KMS-11 (cell line): Measurements from ENCODE around the gene RPS29.

Experiments used
- H2AFZ ChIP-seq: fragments of 200-600 bp; sonication (generic); 2 replicates; pipeline ENCODE4 v1.6.1; 2016; ENCODE audit warnings: antibody characterized with exemption, mixed run types, low read depth
- H3K27ac ChIP-seq: fragments of 200-600 bp; sonication (generic); 2 replicates; pipeline ENCODE4 v1.6.1; 2016; ENCODE audit warnings: mild to moderate bottlenecking, mixed run types
- H3K27me3 ChIP-seq: fragments of 200-600 bp; sonication (generic); 2 replicates; pipeline ENCODE4 v1.6.1; 2017; ENCODE audit warnings: mild to moderate bottlenecking, low read depth, mixed run types, moderate library complexity; ENCODE audit not compliant: insufficient read depth
- H3K36me3 ChIP-seq: fragments of 200-600 bp; sonication (generic); 2 replicates; pipeline ENCODE4 v1.6.1; 2017; ENCODE audit warnings: mild to moderate bottlenecking, mixed run types; ENCODE audit not compliant: insufficient read depth
- H3K4me1 ChIP-seq: fragments of 200-600 bp; sonication (generic); 2 replicates; pipeline ENCODE4 v1.6.1; 2016; ENCODE audit warnings: mild to moderate bottlenecking, low read depth, mixed run types; ENCODE audit not compliant: poor library complexity, severe bottlenecking
- H3K4me2 ChIP-seq: fragments of 200-600 bp; sonication (generic); 2 replicates; pipeline ENCODE4 v1.7.0; 2016; ENCODE audit warnings: mild to moderate bottlenecking, mixed run types
- H3K4me3 ChIP-seq: fragments of 200-600 bp; sonication (generic); IDR thresholded peaks from 2 replicates; pipeline ENCODE4 v1.6.1; 2017; ENCODE audit warnings: low read depth, low read length, mixed read lengths; ENCODE audit not compliant: insufficient read depth
- H3K79me2 ChIP-seq: fragments of 200-600 bp; sonication (generic); 2 replicates; pipeline ENCODE4 v1.6.1; 2016; ENCODE audit warnings: low read depth, mixed run types; ENCODE audit not compliant: insufficient read depth
- H3K9ac ChIP-seq: fragments of 200-600 bp; sonication (generic); 2 replicates; pipeline ENCODE4 v1.6.1; 2016; ENCODE audit warnings: mild to moderate bottlenecking, mixed run types
- H4K20me1 ChIP-seq: fragments of 200-600 bp; sonication (generic); 2 replicates; pipeline ENCODE4 v1.6.1; 2016; ENCODE audit warnings: mild to moderate bottlenecking, mixed run types; ENCODE audit not compliant: insufficient read depth
- CTCF ChIP-seq: fragments of 200-600 bp; sonication (generic); conservative IDR thresholded peaks from 2 replicates; pipeline ENCODE4 v1.6.1; 2017; ENCODE audit warnings: low read depth, mild to moderate bottlenecking, antibody characterized with exemption, low read length, moderate library complexity, mixed read lengths

Gene RPS29

GRCh38 chr14:49585803-49586672, at the start of gene RPS29:
TSS of gene RPS29 (minus strand) at chr14:49586380. CDS start at chr14:49586346, 34 bp downstream.
- TF ChIP-seq CTCF: no peak
- peak within 1 kb of the TSS; percentile 92 for H3K27ac ChIP-seq
- peaks cover 5% of the 10 kb centered on the region for H4K20me1 ChIP-seq
- no peak within 1 kb of the TSS for H3K4me3 ChIP-seq
- H3K27me3 ChIP-seq: no peaks in the 10 kb centered on the region
- peak within 1 kb of the TSS; percentile 49 for H3K4me2 ChIP-seq
- H3K4me1 ChIP-seq: peaks cover 26% of the 10 kb centered on the region
- H3K36me3 ChIP-seq: peaks cover 4% of the 10 kb centered on the region; the same call in 1 of the 2 replicates
- H2AFZ ChIP-seq: peak within 1 kb of the TSS; percentile 3
- peak within 1 kb of the TSS; percentile 96 for H3K9ac ChIP-seq
- peaks cover 42% of the 10 kb centered on the region for H3K79me2 ChIP-seq

- H3K4me3 ChIP-seq: no peak within 1 kb of the TSS
- peaks cover 89% of the 10 kb centered on the region for H3K79me2 ChIP-seq
- peak within 1 kb of the TSS; percentile 96 for H3K9ac ChIP-seq
- no peaks in the 10 kb centered on the region for H4K20me1 ChIP-seq
- peak within 1 kb of the TSS; percentile 98 for H3K27ac ChIP-seq
- H3K27me3 ChIP-seq: no peaks in the 10 kb centered on the region
- TF ChIP-seq CTCF: no peak
- H3K4me2 ChIP-seq: peak within 1 kb of the TSS; percentile 76
- no peaks in the 10 kb centered on the region for H3K36me3 ChIP-seq
- H2AFZ ChIP-seq: peak within 1 kb of the TSS; percentile 36
- peaks cover 28% of the 10 kb centered on the region for H3K4me1 ChIP-seq
These were observed 48.6 kb upstream of the RPS29 start, which contains the start of gene DNAAF2 for GRCh38 chr14:49634547-49635334. TSS of gene DNAAF2 (minus strand) at chr14:49635244. CDS start at chr14:49635149, 95 bp downstream.

GRCh38 chr14:49633640-49634546, 47.7 kb upstream of the RPS29 start:
- Histone ChIP-seq H3K27me3 (no peaks in the 10 kb centered on the region), H3K4me3 (no peak overlapping the region), H3K36me3 (no peaks in the 10 kb centered on the region), H4K20me1 (no peaks in the 10 kb centered on the region), H3K27ac (peak overlapping the region; percentile 98), H3K9ac (peak overlapping the region; percentile 96), H3K4me1 (peaks cover 36% of the 10 kb centered on the region), H3K4me2 (no peak overlapping the region; the same call in 1 of the 2 replicates), H2AFZ (peak overlapping the region; percentile 36; the same call in 1 of the 2 replicates), H3K79me2 (peaks cover 82% of the 10 kb centered on the region)
- peak; percentile 73 for TF ChIP-seq CTCF
